HCT116 (cell line): ENCODE data around the gene RAB41. TPM values are rescaled to one million over a fixed set of nuclear protein-coding genes. Genes with fewer than 3 reads are reported as not detected.

Experiments
- ATAC-seq: fragments of 200-7000 bp; cut with Tn5 transposase; 2 replicates; pipeline ENCODE4 v1.9.1; 2020; ENCODE audit warnings: mild to moderate bottlenecking, moderate library complexity
- BruUV-seq: library from RNA; stranded (reverse); fragments of 400-500 nt; replicated peaks from 2 replicates; lab custom pipeline; 2021; lab: Mats Ljungman, UMichigan
- CTCF ChIA-PET: fragments of 300-600 bp; sonication (Branson Sonifier 250); formaldehyde crosslinking; loops from one replicate; lab custom pipeline; 2021; ENCODE audit warnings: antibody characterized with exemption; lab: Charles Lee
- POLR2A ChIA-PET: fragments of 300-600, 350-600 bp; sonication (Branson Sonifier 250); formaldehyde crosslinking; loops from one replicate; lab custom pipeline; 2021; ENCODE audit warnings: antibody characterized with exemption; lab: Charles Lee
- RAD21 ChIA-PET, 2 experiments: fragments of 300-600 bp; sonication (Branson Sonifier 250); formaldehyde crosslinking; loops; one replicate each; lab custom pipeline; 2023; ENCODE audit warnings: low total read pairs in 2 of 2; ENCODE audit not compliant: uncharacterized antibody in 2 of 2, unreplicated experiment in 2 of 2, low non-redundant PET in 1 of 2; lab: Charles Lee
- DNase-seq: peaks from one replicate; pipeline ENCODE4 v3.0.0-alpha.2; 2010; ENCODE audit warnings: low read depth, low spot score
- H2AFZ ChIP-seq: fragments of 200-600 bp; shearing (Covaris generic), sonication (generic); 2 replicates; pipeline ENCODE4 v1.6.1; 2017; ENCODE audit warnings: low read depth, mixed run types, mixed read lengths, antibody characterized with exemption, low read length; ENCODE audit not compliant: poor library complexity, severe bottlenecking
- H3K27ac ChIP-seq: 2 replicates; pipeline ENCODE4 v1.5.1; 2012; ENCODE audit warnings: low read depth, low read length
- H3K27me3 ChIP-seq: fragments of 200-600 bp; sonication (generic); 2 replicates; pipeline ENCODE4 v1.6.1; 2016; ENCODE audit warnings: mixed run types, low read length, mixed read lengths; ENCODE audit not compliant: insufficient read depth
- H3K36me3 ChIP-seq, 2 experiments: fragments of 200-500 bp in 1 of 2; fragments of 200-600 bp in 1 of 2; sonication (Bioruptor generic) in 1 of 2; sonication (generic) in 1 of 2; 2 replicates each; pipeline versions ENCODE4 v1.5.1 to v1.6.1; 2014 to 2016; ENCODE audit warnings: low read length in 2 of 2, inconsistent platforms in 1 of 2, mixed read lengths in 1 of 2, mixed run types in 1 of 2; ENCODE audit not compliant: insufficient read depth in 2 of 2, control insufficient read depth in 1 of 2
- H3K4me1 ChIP-seq, 2 experiments: fragments of 200-600 bp in 1 of 2; sonication (generic) in 1 of 2; 2 replicates each; pipeline versions ENCODE4 v1.5.1 to v1.6.1; 2012 to 2017; ENCODE audit warnings: low read length in 2 of 2, inconsistent platforms in 1 of 2, mild to moderate bottlenecking in 1 of 2, mixed read lengths in 1 of 2, mixed run types in 1 of 2, moderate library complexity in 1 of 2; ENCODE audit not compliant: insufficient read depth in 2 of 2, control insufficient read depth in 1 of 2
- H3K4me2 ChIP-seq: fragments of 200-600 bp; sonication (generic); 2 replicates; pipeline ENCODE4 v1.6.1; 2017; ENCODE audit warnings: mixed run types, low read length, mixed read lengths
- H3K4me3 ChIP-seq, 2 experiments: fragments of 200-600 bp in 1 of 2; sonication (generic) in 1 of 2; replicated peaks in 1 of 2; 2 replicates each; pipeline ENCODE4 v1.5.1; 2011 to 2016; ENCODE audit warnings: low read length in 2 of 2, control low read depth in 1 of 2, low read depth in 1 of 2, mild to moderate bottlenecking in 1 of 2, mixed read lengths in 1 of 2, mixed run types in 1 of 2
- H3K79me2 ChIP-seq: fragments of 200-600 bp; sonication (generic); 2 replicates; pipeline ENCODE4 v1.6.1; 2017; ENCODE audit warnings: mild to moderate bottlenecking, mixed run types, low read length, moderate library complexity, mixed read lengths; ENCODE audit not compliant: insufficient read depth
- H3K9ac ChIP-seq: fragments of 200-600 bp; sonication (generic); 2 replicates; pipeline ENCODE4 v1.6.1; 2016; ENCODE audit warnings: low read length, mixed read lengths
- H3K9me2 ChIP-seq: fragments of 200-600 bp; sonication (generic), shearing (Covaris generic); 2 replicates; pipeline ENCODE4 v1.6.1; 2017; ENCODE audit warnings: mixed run types, mild to moderate bottlenecking, moderate library complexity; ENCODE audit not compliant: insufficient read depth
- H3K9me3 ChIP-seq, 2 experiments: fragments of 200-500 bp in 1 of 2; fragments of 200-600 bp in 1 of 2; sonication (Bioruptor generic) in 1 of 2; sonication (generic) in 1 of 2; 2 replicates each; pipeline ENCODE4 v1.6.1; 2014 to 2017; ENCODE audit warnings: low read length in 2 of 2, mixed read lengths in 2 of 2, inconsistent platforms in 1 of 2, low read depth in 1 of 2, mild to moderate bottlenecking in 1 of 2, mixed run types in 1 of 2, moderate library complexity in 1 of 2; ENCODE audit not compliant: control insufficient read depth in 1 of 2, insufficient read depth in 1 of 2
- H4K20me1 ChIP-seq: fragments of 200-600 bp; sonication (generic), shearing (Covaris generic); 2 replicates; pipeline ENCODE4 v1.6.1; 2017; ENCODE audit warnings: mixed run types, mild to moderate bottlenecking, moderate library complexity; ENCODE audit not compliant: insufficient read depth
- ATF3 ChIP-seq: IDR thresholded peaks from 2 replicates; pipeline ENCODE4 v1.6.1; 2012
- CTCF ChIP-seq, 3 experiments: fragments of 200-600 bp in 1 of 3; sonication (generic) in 1 of 3; IDR thresholded peaks in 2 of 3; conservative IDR thresholded peaks in 1 of 3; 2 replicates each; pipeline ENCODE4 v1.5.1; 2012 to 2017; ENCODE audit warnings: low read depth in 2 of 3, low read length in 2 of 3, antibody characterized with exemption in 1 of 3, borderline replicate concordance in 1 of 3, control low read depth in 1 of 3, mild to moderate bottlenecking in 1 of 3, mixed read lengths in 1 of 3, mixed run types in 1 of 3, moderate library complexity in 1 of 3; ENCODE audit not compliant: insufficient read depth in 1 of 3
- EGR1 ChIP-seq: IDR thresholded peaks from 2 replicates; pipeline ENCODE4 v1.6.1; 2012; ENCODE audit warnings: low read depth
- ELF1 ChIP-seq: IDR thresholded peaks from 2 replicates; pipeline ENCODE4 v1.6.1; 2012; ENCODE audit warnings: low read depth, borderline replicate concordance
- POLR2A ChIP-seq: IDR thresholded peaks from 2 replicates; pipeline ENCODE4 v1.7.0; 2011; ENCODE audit warnings: borderline replicate concordance; ENCODE audit not compliant: insufficient read depth, insufficient read length; ENCODE audit errors: extremely low read depth
- RAD21 ChIP-seq: IDR thresholded peaks from 2 replicates; pipeline ENCODE4 v1.6.1; 2012; ENCODE audit warnings: low read depth, mild to moderate bottlenecking
- REST ChIP-seq: IDR thresholded peaks from 2 replicates; pipeline ENCODE4 v1.6.1; 2012; ENCODE audit warnings: low read depth
- SIN3A ChIP-seq: IDR thresholded peaks from 2 replicates; pipeline ENCODE4 v1.6.1; 2012; ENCODE audit warnings: low read depth
- SP1 ChIP-seq: IDR thresholded peaks from 2 replicates; pipeline ENCODE4 v1.6.1; 2012; ENCODE audit warnings: low read depth
- SRF ChIP-seq: IDR thresholded peaks from 2 replicates; pipeline ENCODE4 v1.6.1; 2012; ENCODE audit warnings: low read depth
- YY1 ChIP-seq: IDR thresholded peaks from 2 replicates; pipeline ENCODE4 v1.6.1; 2011; ENCODE audit warnings: low read length, low read depth, moderate library complexity, mild to moderate bottlenecking; ENCODE audit not compliant: insufficient replicate concordance; ENCODE audit errors: extremely low read depth
- ZBTB33 ChIP-seq: IDR thresholded peaks from 2 replicates; pipeline ENCODE4 v1.6.1; 2011; ENCODE audit warnings: mild to moderate bottlenecking, low read length, moderate library complexity; ENCODE audit not compliant: insufficient replicate concordance; ENCODE audit errors: extremely low read depth
- ZFX ChIP-seq: fragments of 450-650 bp; IDR thresholded peaks from 2 replicates; pipeline ENCODE4 v1.6.1; 2017
- intact Hi-C: fragments of 100-400 bp; cut with micrococcal nuclease; formaldehyde crosslinking; loops from 2 replicates; pipeline ENCODE4 v1.10.0; 2022
- total RNA-seq: library from RNA; stranded (reverse); gene quantifications from one replicate; pipeline ENCODE4 v1.2.1, GENCODE V29; 2021; ENCODE audit not compliant: unreplicated experiment

RAB41 gene
- total RNA-seq, 1 experiment from 2014 or later = not detected

GRCh38 chrX:70257423-70258288, 24.3 kb upstream of the RAB41 start (continued):
- TF ChIP-seq CTCF (IDR thresholded peaks at IDR 0.05 in 2 of 3, conservative IDR thresholded peaks at IDR 0.05 in 1 of 3; ENCODE audit: borderline replicate concordance in 1 of 3, insufficient read depth in 1 of 3, low read depth in 2 of 3, low read length in 2 of 3) (no peak), ELF1 (no peak)

GRCh38 chrX:70260104-70260503, 21.9 kb upstream of the RAB41 start, which contains the start of gene P2RY4:
P2RY4 (minus strand) TSS chrX:70260204; CDS start chrX:70259624, 580 bp downstream.
- CTCF ChIA-PET = interaction anchor here (4.2 kb wide), 1 partner anchor 127 kb away, joined by 20 read pairs; the partner anchor contains the start of gene IGBP1
- POLR2A ChIA-PET = no interaction called here
- RAD21 ChIA-PET = no interaction called here
- no TSS peak for BruUV-seq
- H3K9ac ChIP-seq = no peak within 1 kb of the TSS
- no peak within 1 kb of the TSS for H2AFZ ChIP-seq
- H3K27ac ChIP-seq = no peak within 1 kb of the TSS
- intact Hi-C loops = loop anchor here (5.0 kb wide), 1 partner anchor 63 kb away; no protein-coding TSS in a partner anchor
- no peaks in the 10 kb centered on the region for H3K79me2 ChIP-seq
- no peak for ATAC-seq
- H3K9me2 ChIP-seq = no peaks in the 10 kb centered on the region
- no peak within 1 kb of the TSS for H3K4me3 ChIP-seq
- H3K27me3 ChIP-seq = no peaks in the 10 kb centered on the region
- H3K4me2 ChIP-seq = no peak within 1 kb of the TSS
- no peaks in the 10 kb centered on the region for H3K36me3 ChIP-seq
- peaks cover 3 to 19% of the 10 kb centered on the region in 2 experiments; a peak in 3 of 4 replicates for H3K4me1 ChIP-seq
- H4K20me1 ChIP-seq = no peaks in the 10 kb centered on the region
- DNase-seq = no peak
- H3K9me3 ChIP-seq = no peaks in the 10 kb centered on the region
- TF ChIP-seq POLR2A = no peak
- TF ChIP-seq SP1 = no peak
- no peak for TF ChIP-seq ELF1
- no peak for TF ChIP-seq SIN3A
- no peak for TF ChIP-seq ATF3
- TF ChIP-seq ZBTB33 = no peak
- TF ChIP-seq SRF = no peak
- no peak for TF ChIP-seq ZFX
- TF ChIP-seq REST = no peak
- no peak for TF ChIP-seq RAD21
- no peak for TF ChIP-seq YY1
- TF ChIP-seq EGR1 = no peak
